Right lobe of liver (tissue), 4 donors: ENCODE data around the gene RPLP2.

ENCODE experiments used
- POLR2A ChIP-seq: fragments of 450-650 bp; IDR thresholded peaks from one replicate; pipeline ENCODE4 v1.6.1; 2017; ENCODE audit warnings: antibody characterized with exemption, mild to moderate bottlenecking
- TF ChIP-seq, protein P1 (sequence below), 4 donors: fragments of 200-600 bp in 3 of 4; fragments of 450-650 bp in 1 of 4; IDR thresholded peaks; one replicate each; pipeline versions ENCODE4 v1.5.1 to v1.8.0; 2016 to 2022; ENCODE audit warnings: antibody characterized with exemption in 4 of 4, mild to moderate bottlenecking in 2 of 4
- donor health status: DM: no; HTN: no; CAD: no.
- donor health status: DM: no; HTN: no; CAD: no.
- donor health status: DM: no; HTN: yes; CAD: no.

DNA sequence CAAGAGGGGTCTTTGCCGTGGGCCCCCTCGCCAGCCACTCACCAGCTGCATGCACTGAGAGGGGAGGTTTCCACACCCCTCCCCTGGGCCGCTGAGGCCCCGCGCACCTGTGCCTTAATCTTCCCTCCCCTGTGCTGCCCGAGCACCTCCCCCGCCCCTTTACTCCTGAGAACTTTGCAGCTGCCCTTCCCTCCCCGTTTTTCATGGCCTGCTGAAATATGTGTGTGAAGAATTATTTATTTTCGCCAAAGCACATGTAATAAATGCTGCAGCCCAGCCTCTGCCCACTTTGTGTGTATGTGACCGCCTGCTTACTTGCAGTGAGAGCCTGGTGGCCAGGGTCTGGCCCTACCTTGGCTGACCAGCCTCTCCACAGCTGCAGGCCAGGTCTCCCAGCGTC is 15.2 kb downstream of the RPLP2 start:
- TF ChIP-seq, protein P1, sequence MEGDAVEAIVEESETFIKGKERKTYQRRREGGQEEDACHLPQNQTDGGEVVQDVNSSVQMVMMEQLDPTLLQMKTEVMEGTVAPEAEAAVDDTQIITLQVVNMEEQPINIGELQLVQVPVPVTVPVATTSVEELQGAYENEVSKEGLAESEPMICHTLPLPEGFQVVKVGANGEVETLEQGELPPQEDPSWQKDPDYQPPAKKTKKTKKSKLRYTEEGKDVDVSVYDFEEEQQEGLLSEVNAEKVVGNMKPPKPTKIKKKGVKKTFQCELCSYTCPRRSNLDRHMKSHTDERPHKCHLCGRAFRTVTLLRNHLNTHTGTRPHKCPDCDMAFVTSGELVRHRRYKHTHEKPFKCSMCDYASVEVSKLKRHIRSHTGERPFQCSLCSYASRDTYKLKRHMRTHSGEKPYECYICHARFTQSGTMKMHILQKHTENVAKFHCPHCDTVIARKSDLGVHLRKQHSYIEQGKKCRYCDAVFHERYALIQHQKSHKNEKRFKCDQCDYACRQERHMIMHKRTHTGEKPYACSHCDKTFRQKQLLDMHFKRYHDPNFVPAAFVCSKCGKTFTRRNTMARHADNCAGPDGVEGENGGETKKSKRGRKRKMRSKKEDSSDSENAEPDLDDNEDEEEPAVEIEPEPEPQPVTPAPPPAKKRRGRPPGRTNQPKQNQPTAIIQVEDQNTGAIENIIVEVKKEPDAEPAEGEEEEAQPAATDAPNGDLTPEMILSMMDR (IDR thresholded peaks at IDR 0.05), result no peak
- no peak for TF ChIP-seq POLR2A
